Upper lobe of left lung (tissue), 6 donors: ENCODE measurements around the gene STX1A. TPM values are rescaled to one million over a fixed set of nuclear protein-coding genes. Genes with fewer than 3 reads are reported as not detected.

Experiments used
- ATAC-seq, 2 donors: fragments of 200-7000 bp; cut with Tn5 transposase; one replicate each; pipeline ENCODE4 v1.9.1; 2022; ENCODE audit warnings: mild to moderate bottlenecking in 2 of 2, moderate library complexity in 2 of 2; ENCODE audit not compliant: low FRiP score in 2 of 2
- DNase-seq, 2 donors: peaks; one replicate each; pipeline ENCODE4 v3.0.0-alpha.2; 2019 to 2020
- H3K27ac ChIP-seq, 4 donors: fragments of 200-600 bp; sonication (generic); one replicate each; pipeline ENCODE4 v1.5.1; 2016 to 2019
- H3K27me3 ChIP-seq, 4 donors: fragments of 200-600 bp; sonication (generic); one replicate each; pipeline ENCODE4 v1.5.1; 2017 to 2019
- H3K36me3 ChIP-seq, 4 donors: fragments of 200-600 bp; sonication (generic); one replicate each; pipeline ENCODE4 v1.5.1; 2016 to 2019
- H3K4me1 ChIP-seq, 4 donors: fragments of 200-600 bp; sonication (generic); one replicate each; pipeline ENCODE4 v1.5.1; 2018 to 2019
- H3K4me3 ChIP-seq, 4 donors: fragments of 200-600 bp; sonication (generic); one replicate each; pipeline ENCODE4 v1.5.1; 2017 to 2019; ENCODE audit warnings: mild to moderate bottlenecking in 2 of 4, moderate library complexity in 1 of 4
- H3K9me3 ChIP-seq, 4 donors: fragments of 200-600 bp; sonication (generic); one replicate each; pipeline ENCODE4 v1.5.1; 2018 to 2019
- CTCF ChIP-seq, 6 experiments: fragments of 450-650 bp in 4 of 6; fragments of 200-600 bp in 2 of 6; sonication (generic) in 2 of 6; IDR thresholded peaks; one replicate each; pipeline ENCODE4 v1.5.1; 2016 to 2019; ENCODE audit warnings: antibody characterized with exemption in 6 of 6
- EP300 ChIP-seq, 4 donors: sonication (generic); formaldehyde crosslinking; IDR thresholded peaks; one replicate each; pipeline ENCODE4 v1.5.1; 2017; ENCODE audit warnings: antibody characterized with exemption in 4 of 4, control low read depth in 2 of 4
- POLR2A ChIP-seq, 4 donors: fragments of 450-650 bp; IDR thresholded peaks; one replicate each; pipeline ENCODE4 v1.5.1; 2016 to 2017; ENCODE audit warnings: antibody characterized with exemption in 4 of 4, mild to moderate bottlenecking in 2 of 4
- POLR2AphosphoS5 ChIP-seq, 2 donors: sonication (generic); formaldehyde crosslinking; IDR thresholded peaks; one replicate each; pipeline ENCODE4 v1.5.1; 2017; ENCODE audit warnings: antibody characterized with exemption in 2 of 2
- WGBS, 2 donors: methylation state at CpG; one replicate each; pipeline ENCODE4 v1.1.5; 2017 to 2018; 5-methylcytosine and 5-hydroxymethylcytosine counted together
- total RNA-seq, 6 donors: library from RNA; depleted of rRNA in 4 of 6; stranded (reverse); fragments of >200 nt in 4 of 6; gene quantifications; one replicate each; pipeline versions ENCODE4 v1.1.0 to v1.2.1, GENCODE V29; 2016 to 2021
- donor health status: DM: no; HTN: no; CAD: no; lungs with moderate emphysema.
- donor health status: DM: no; HTN: yes; CAD: no; lungs with severe emphysema.

The STX1A gene
- total RNA-seq, 6 donors from 2014 or later: 4.1 to 16.9 (median 5.9) TPM

GRCh38 chr7:73742338-73742752 lies 22.9 kb upstream of the STX1A start:
- DNase-seq (peak in 1 of 2 donors; percentile 62), ATAC-seq (peak in 1 of 2 donors; percentile 20)
- 44% methylated on average over 7 of the region's 7 CpGs for WGBS, 2 donors
- Histone ChIP-seq H3K9me3 (no peaks in the 10 kb centered on the region), H3K36me3 (peaks cover 0 to 4% (median 1%) of the 10 kb centered on the region in 4 donors), H3K27ac (peak overlapping the region; percentile 84 to 94 (median 88)), H3K27me3 (no peaks in the 10 kb centered on the region), H3K4me3 (peak overlapping the region in 1 of 4 donors; percentile 20), H3K4me1 (peaks cover 17 to 34% (median 22%) of the 10 kb centered on the region in 4 donors)
- TF ChIP-seq POLR2A (IDR thresholded peaks at IDR 0.05) (no peak), EP300 (IDR thresholded peaks at IDR 0.05) (peak in 1 of 4 donors; percentile 20), CTCF (IDR thresholded peaks at IDR 0.05) (no peak)

DNA sequence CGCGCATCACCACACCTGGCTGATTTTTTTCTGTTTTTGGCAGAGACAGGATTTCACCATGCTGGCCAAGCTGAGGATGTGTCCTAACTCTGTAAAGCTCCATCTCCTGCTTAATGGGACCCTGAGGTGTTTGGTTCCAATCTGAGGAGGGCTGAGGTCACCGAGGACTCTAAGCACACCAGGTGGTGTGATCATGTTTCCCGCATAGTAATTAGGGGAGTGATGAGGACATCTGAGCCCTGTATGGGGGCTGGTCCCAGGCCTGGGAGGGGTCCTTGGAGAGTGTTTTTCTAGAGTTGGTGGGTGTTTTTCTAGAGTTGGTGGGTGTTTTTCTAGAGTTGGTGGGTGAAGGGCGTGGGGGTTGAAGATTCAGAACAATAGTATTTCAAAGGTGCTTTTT lies 22.1 kb upstream of the STX1A start:
- H3K27ac ChIP-seq: peak overlapping the region; percentile 84 to 94 (median 88)
- no peaks in the 10 kb centered on the region for H3K27me3 ChIP-seq
- DNase-seq (peak in 1 of 2 donors; percentile 51), ATAC-seq (no peak)
- H3K9me3 ChIP-seq: no peaks in the 10 kb centered on the region
- 77 to 82% methylated on average over 5 of the region's 5 CpGs for WGBS, 2 donors
- H3K4me1 ChIP-seq: peaks cover 20 to 41% (median 24%) of the 10 kb centered on the region in 4 donors
- H3K36me3 ChIP-seq: peaks cover 0 to 12% (median 6%) of the 10 kb centered on the region in 4 donors
- H3K4me3 ChIP-seq: no peak overlapping the region
- TF ChIP-seq EP300 (IDR thresholded peaks at IDR 0.05) (peak in 1 of 4 donors; percentile 31), POLR2AphosphoS5 (IDR thresholded peaks at IDR 0.05) (no peak)

DNA sequence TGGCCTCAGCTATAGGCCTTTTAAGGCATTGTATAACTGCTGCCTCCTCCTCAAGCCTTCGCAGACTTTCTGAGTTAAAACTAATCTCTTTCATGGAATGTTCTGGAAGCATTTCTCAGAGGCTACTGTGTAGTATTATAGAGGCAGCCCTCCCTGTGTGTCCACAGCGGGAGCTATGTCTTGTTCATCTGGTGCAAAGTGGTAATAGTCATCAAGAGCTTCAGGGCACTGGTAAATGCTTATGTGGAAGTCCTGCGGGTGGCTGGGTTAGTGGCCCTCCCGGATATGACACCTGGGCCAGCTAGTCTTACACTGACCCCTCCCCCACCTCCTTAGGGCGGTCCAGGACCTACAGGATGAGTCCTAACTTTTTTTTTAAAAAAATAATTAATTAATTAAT lies 21.3 kb upstream of the STX1A start:
- ATAC-seq (no peak), DNase-seq (no peak)
- Histone ChIP-seq H3K9me3 (no peaks in the 10 kb centered on the region), H3K4me3 (no peak overlapping the region), H3K36me3 (peaks cover 0 to 20% (median 14%) of the 10 kb centered on the region in 4 donors), H3K4me1 (peaks cover 21 to 44% (median 24%) of the 10 kb centered on the region in 4 donors), H3K27me3 (no peaks in the 10 kb centered on the region), H3K27ac (peak overlapping the region; percentile 4 to 94 (median 70))
- 64 to 76% methylated on average over 5 of the region's 5 CpGs for WGBS, 2 donors
- TF ChIP-seq CTCF (IDR thresholded peaks at IDR 0.05) (no peak), POLR2A (IDR thresholded peaks at IDR 0.05) (no peak), EP300 (IDR thresholded peaks at IDR 0.05) (no peak), POLR2AphosphoS5 (IDR thresholded peaks at IDR 0.05) (no peak)

DNA sequence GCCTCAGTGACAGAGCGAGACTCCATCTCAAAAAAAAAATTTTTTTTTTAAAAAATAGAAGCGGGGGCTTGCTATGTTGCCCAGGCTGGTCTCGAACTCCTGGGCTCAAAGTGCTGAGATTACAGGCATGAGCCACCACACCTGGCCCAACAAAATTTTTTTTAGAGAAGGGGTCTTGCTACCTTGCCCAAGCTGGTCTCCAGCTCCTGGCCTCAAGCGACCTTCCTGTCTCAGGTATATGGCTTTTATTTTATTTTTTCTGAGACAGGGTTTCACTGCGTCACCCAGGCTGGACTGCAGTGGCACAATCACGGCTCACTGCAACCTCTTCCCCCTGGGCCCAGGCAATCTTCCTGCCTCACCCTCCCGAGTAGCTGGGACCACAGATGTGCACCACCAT lies 20.7 kb upstream of the STX1A start:
- TF ChIP-seq CTCF (IDR thresholded peaks at IDR 0.05) (no peak), POLR2A (IDR thresholded peaks at IDR 0.05) (no peak), POLR2AphosphoS5 (IDR thresholded peaks at IDR 0.05) (no peak), EP300 (IDR thresholded peaks at IDR 0.05) (no peak)
- Histone ChIP-seq H3K9me3 (no peaks in the 10 kb centered on the region), H3K27ac (peak overlapping the region; percentile 4 to 94 (median 75)), H3K4me1 (peaks cover 26 to 49% (median 29%) of the 10 kb centered on the region in 4 donors), H3K27me3 (no peaks in the 10 kb centered on the region), H3K36me3 (peaks cover 0 to 22% (median 16%) of the 10 kb centered on the region in 4 donors), H3K4me3 (no peak overlapping the region)
- 85 to 90% methylated on average over 7 of the region's 7 CpGs for WGBS, 2 donors
- no peak for DNase-seq
- ATAC-seq: no peak

GRCh38 chr7:73739387-73739767 lies 19.9 kb upstream of the STX1A start:
- no peak for ATAC-seq
- peaks cover 0 to 22% (median 16%) of the 10 kb centered on the region in 4 donors for H3K36me3 ChIP-seq
- H3K27ac ChIP-seq: peak overlapping the region; percentile 87 to 97 (median 94)
- H3K4me3 ChIP-seq: peak overlapping the region; percentile 51 to 99 (median 88)
- DNase-seq: no peak
- no peaks in the 10 kb centered on the region for H3K27me3 ChIP-seq
- no peaks in the 10 kb centered on the region for H3K9me3 ChIP-seq
- WGBS, 2 donors: 47 to 57% methylated on average over 13 of the region's 13 CpGs
- peaks cover 29 to 58% (median 33%) of the 10 kb centered on the region in 4 donors for H3K4me1 ChIP-seq
- no peak for TF ChIP-seq CTCF (IDR thresholded peaks at IDR 0.05)
- TF ChIP-seq EP300 (IDR thresholded peaks at IDR 0.05): no peak
- TF ChIP-seq POLR2AphosphoS5 (IDR thresholded peaks at IDR 0.05): no peak
- TF ChIP-seq POLR2A (IDR thresholded peaks at IDR 0.05): no peak
